NT2/D1 (cell line): ENCODE results near the gene POLR2H.

Experiments
- SUZ12 ChIP-seq: IDR thresholded peaks from 2 replicates; pipeline ENCODE4 v1.6.1; 2011; ENCODE audit not compliant: insufficient read length, insufficient read depth; ENCODE audit errors: extremely low read depth
- ZNF274 ChIP-seq: IDR thresholded peaks from 2 replicates; pipeline ENCODE4 v1.6.1; 2011; ENCODE audit warnings: mild to moderate bottlenecking, low read depth, low read length

GRCh38 chr3:184415203-184415490 lies 53.6 kb downstream of the POLR2H start:
- TF ChIP-seq ZNF274, result no peak
- no peak for TF ChIP-seq SUZ12
